ENCODE measurements around the gene PCA3. TPM values are rescaled to one million over a fixed set of nuclear protein-coding genes. Genes with fewer than 3 reads are reported as not detected.

PCA3 gene
- total RNA-seq, 1 experiment from 2014 or later: not detected

DNA sequence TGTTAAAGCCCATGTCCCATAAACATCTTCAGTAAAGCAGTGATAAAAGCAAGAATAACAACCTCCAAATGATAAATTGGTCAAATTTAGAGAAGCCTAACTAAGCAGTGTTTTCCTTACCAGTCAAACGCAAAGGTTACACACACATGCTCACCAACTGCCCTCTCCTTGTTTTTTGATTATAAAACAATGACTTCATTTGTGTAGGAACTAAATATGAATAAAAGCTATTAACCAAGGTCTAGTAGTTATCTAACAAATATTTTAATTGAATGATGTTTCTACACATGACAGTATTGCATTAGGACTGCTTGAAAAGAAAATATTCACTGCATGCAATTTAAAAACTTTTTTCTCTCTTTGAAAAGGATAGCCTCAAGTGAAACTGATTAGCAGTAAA lies 36.7 kb downstream of the PCA3 start:
- POLR2A ChIA-PET: no interaction called here
- Histone ChIP-seq H3K4me3 (ENCODE audit: low read depth in 2 of 2, low read length in 2 of 2) (no peak overlapping the region), H3K9me3 (ENCODE audit: control insufficient read depth, insufficient read depth, low read depth, low read length) (no peaks in the 10 kb centered on the region), H3K27ac (ENCODE audit: low read length) (no peak overlapping the region), H3K4me1 (ENCODE audit: control insufficient read depth, insufficient read depth, low read length) (no peaks in the 10 kb centered on the region), H3K27me3 (ENCODE audit: control insufficient read depth, insufficient read depth, low read length) (no peaks in the 10 kb centered on the region; the same call in 1 of the 2 replicates), H3K36me3 (ENCODE audit: control insufficient read depth, insufficient read depth, low read length) (no peaks in the 10 kb centered on the region)
- ATAC-seq (no peak), DNase-seq (ENCODE audit: low read depth, low spot score) (no peak)
- no peak for TF ChIP-seq SIN3A (IDR thresholded peaks at IDR 0.05; ENCODE audit: borderline replicate concordance, insufficient read depth, low read depth, low read length)
- no peak for TF ChIP-seq TCF7L2 (IDR thresholded peaks at IDR 0.05; ENCODE audit: low read depth, low read length)
- no peak for TF ChIP-seq POLR2AphosphoS5 (IDR thresholded peaks at IDR 0.05; ENCODE audit: low read depth, low read length)
- TF ChIP-seq, protein P1, sequence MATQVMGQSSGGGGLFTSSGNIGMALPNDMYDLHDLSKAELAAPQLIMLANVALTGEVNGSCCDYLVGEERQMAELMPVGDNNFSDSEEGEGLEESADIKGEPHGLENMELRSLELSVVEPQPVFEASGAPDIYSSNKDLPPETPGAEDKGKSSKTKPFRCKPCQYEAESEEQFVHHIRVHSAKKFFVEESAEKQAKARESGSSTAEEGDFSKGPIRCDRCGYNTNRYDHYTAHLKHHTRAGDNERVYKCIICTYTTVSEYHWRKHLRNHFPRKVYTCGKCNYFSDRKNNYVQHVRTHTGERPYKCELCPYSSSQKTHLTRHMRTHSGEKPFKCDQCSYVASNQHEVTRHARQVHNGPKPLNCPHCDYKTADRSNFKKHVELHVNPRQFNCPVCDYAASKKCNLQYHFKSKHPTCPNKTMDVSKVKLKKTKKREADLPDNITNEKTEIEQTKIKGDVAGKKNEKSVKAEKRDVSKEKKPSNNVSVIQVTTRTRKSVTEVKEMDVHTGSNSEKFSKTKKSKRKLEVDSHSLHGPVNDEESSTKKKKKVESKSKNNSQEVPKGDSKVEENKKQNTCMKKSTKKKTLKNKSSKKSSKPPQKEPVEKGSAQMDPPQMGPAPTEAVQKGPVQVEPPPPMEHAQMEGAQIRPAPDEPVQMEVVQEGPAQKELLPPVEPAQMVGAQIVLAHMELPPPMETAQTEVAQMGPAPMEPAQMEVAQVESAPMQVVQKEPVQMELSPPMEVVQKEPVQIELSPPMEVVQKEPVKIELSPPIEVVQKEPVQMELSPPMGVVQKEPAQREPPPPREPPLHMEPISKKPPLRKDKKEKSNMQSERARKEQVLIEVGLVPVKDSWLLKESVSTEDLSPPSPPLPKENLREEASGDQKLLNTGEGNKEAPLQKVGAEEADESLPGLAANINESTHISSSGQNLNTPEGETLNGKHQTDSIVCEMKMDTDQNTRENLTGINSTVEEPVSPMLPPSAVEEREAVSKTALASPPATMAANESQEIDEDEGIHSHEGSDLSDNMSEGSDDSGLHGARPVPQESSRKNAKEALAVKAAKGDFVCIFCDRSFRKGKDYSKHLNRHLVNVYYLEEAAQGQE (IDR thresholded peaks at IDR 0.05; ENCODE audit: insufficient read depth in 1 of 2, low read depth in 2 of 2, low read length in 1 of 2): no peak
- TF ChIP-seq CTCF (IDR thresholded peaks at IDR 0.05): no peak
- no TSS peak for BruUV-seq (replicated peaks)
- in situ Hi-C loops (cut with HindIII; ENCODE audit: low pct_unique_long_range_greater_than_20kb, low sequenced_read_pairs): no loop called here
- intact Hi-C loops (cut with micrococcal nuclease; ENCODE audit: unreplicated experiment): no loop called here
- CTCF ChIA-PET: no interaction called here

DNA sequence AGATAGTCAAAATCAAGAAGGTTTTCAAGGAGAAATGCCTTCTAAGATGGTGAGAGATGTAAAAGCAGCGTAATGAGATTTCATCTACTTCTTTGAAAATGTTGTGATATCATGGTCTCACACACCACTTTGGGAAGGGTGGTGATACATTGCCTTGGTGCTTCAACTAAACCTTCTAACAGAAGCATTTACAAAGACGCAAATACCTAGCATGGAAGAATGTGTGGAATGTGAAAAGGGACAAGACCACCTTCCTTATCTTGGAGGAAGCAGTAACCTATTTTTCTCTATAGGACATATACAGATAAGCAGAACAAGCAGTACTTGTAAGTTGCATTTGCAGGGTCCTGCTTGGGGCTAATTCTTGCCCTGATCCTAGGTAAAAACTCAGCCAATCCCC lies 38.8 kb downstream of the PCA3 start:
- ATAC-seq: no peak

More for the DNA sequence above, 38.8 kb downstream of the PCA3 start:
- BruUV-seq (replicated peaks): no TSS peak
- no peak overlapping the region for H3K4me3 ChIP-seq (ENCODE audit: low read depth in 2 of 2, low read length in 2 of 2)
- ChIA-PET POLR2A (no interaction called here), CTCF (no interaction called here)
- no peaks in the 10 kb centered on the region for H3K36me3 ChIP-seq (ENCODE audit: control insufficient read depth, insufficient read depth, low read length)
- no peaks in the 10 kb centered on the region for H3K9me3 ChIP-seq (ENCODE audit: control insufficient read depth, insufficient read depth, low read depth, low read length)
- in situ Hi-C loops (cut with HindIII; ENCODE audit: low pct_unique_long_range_greater_than_20kb, low sequenced_read_pairs) (no loop called here), intact Hi-C loops (cut with micrococcal nuclease; ENCODE audit: unreplicated experiment) (no loop called here)
- no peak overlapping the region for H3K27ac ChIP-seq (ENCODE audit: low read length)
- no peak for DNase-seq (ENCODE audit: low read depth, low spot score)
- no peaks in the 10 kb centered on the region for H3K4me1 ChIP-seq (ENCODE audit: control insufficient read depth, insufficient read depth, low read length)
- no peaks in the 10 kb centered on the region; the same call in 1 of the 2 replicates for H3K27me3 ChIP-seq (ENCODE audit: control insufficient read depth, insufficient read depth, low read length)
- TF ChIP-seq POLR2AphosphoS5 (IDR thresholded peaks at IDR 0.05; ENCODE audit: low read depth, low read length) (no peak), TCF7L2 (IDR thresholded peaks at IDR 0.05; ENCODE audit: low read depth, low read length) (no peak), SIN3A (IDR thresholded peaks at IDR 0.05; ENCODE audit: borderline replicate concordance, insufficient read depth, low read depth, low read length) (no peak), CTCF (IDR thresholded peaks at IDR 0.05) (no peak)
- TF ChIP-seq, protein P1 (IDR thresholded peaks at IDR 0.05; ENCODE audit: insufficient read depth in 1 of 2, low read depth in 2 of 2, low read length in 1 of 2): no peak

All from Panc1 (cell line).